GM23248 (cell line): ENCODE results near the gene NFKB1. TPM values are rescaled to one million over a fixed set of nuclear protein-coding genes. Genes with fewer than 3 reads are reported as not detected.

ENCODE experiments used
- DNase-seq: peaks from one replicate; pipeline ENCODE4 v3.0.0-alpha.2; 2015
- H2AFZ ChIP-seq: fragments of 200-600 bp; sonication (generic); 2 replicates; pipeline ENCODE4 v1.6.1; 2016; ENCODE audit warnings: antibody characterized with exemption
- H3F3A ChIP-seq: fragments of 200-600 bp; sonication (generic); 2 replicates; pipeline ENCODE4 v1.6.1; 2016; ENCODE audit warnings: mild to moderate bottlenecking, antibody characterized with exemption, mixed run types; ENCODE audit not compliant: insufficient read depth
- H3K27ac ChIP-seq: fragments of 200-600 bp; sonication (generic); 2 replicates; pipeline ENCODE4 v1.5.1; 2016; ENCODE audit warnings: mild to moderate bottlenecking
- H3K27me3 ChIP-seq: fragments of 200-600 bp; sonication (generic); replicated peaks from 2 replicates; pipeline ENCODE4 v1.6.1; 2016; ENCODE audit warnings: mild to moderate bottlenecking; ENCODE audit not compliant: insufficient read depth
- H3K36me3 ChIP-seq: fragments of 200-600 bp; sonication (generic); 2 replicates; pipeline ENCODE4 v1.6.1; 2016; ENCODE audit warnings: low read depth, mild to moderate bottlenecking
- H3K4me1 ChIP-seq: fragments of 200-600 bp; sonication (generic); 2 replicates; pipeline ENCODE4 v1.6.1; 2016; ENCODE audit warnings: mild to moderate bottlenecking; ENCODE audit not compliant: insufficient read depth
- H3K4me2 ChIP-seq: fragments of 200-600 bp; sonication (generic); one replicate; pipeline ENCODE4 v1.6.1; 2016; ENCODE audit warnings: mild to moderate bottlenecking; ENCODE audit not compliant: unreplicated experiment
- H3K4me3 ChIP-seq: fragments of 200-600 bp; sonication (generic); 2 replicates; pipeline ENCODE4 v1.5.1; 2016; ENCODE audit warnings: mild to moderate bottlenecking
- H3K79me2 ChIP-seq: fragments of 200-600 bp; sonication (generic); 2 replicates; pipeline ENCODE4 v1.6.1; 2016; ENCODE audit warnings: mild to moderate bottlenecking; ENCODE audit not compliant: insufficient read depth
- H3K9ac ChIP-seq: fragments of 200-600 bp; sonication (generic); 2 replicates; pipeline ENCODE4 v1.6.1; 2016; ENCODE audit warnings: mild to moderate bottlenecking
- H3K9me2 ChIP-seq: fragments of 200-600 bp; sonication (generic); 2 replicates; pipeline ENCODE4 v1.6.1; 2016; ENCODE audit warnings: mixed run types, mild to moderate bottlenecking, moderate library complexity; ENCODE audit not compliant: insufficient read depth
- H3K9me3 ChIP-seq: fragments of 200-600 bp; sonication (generic); one replicate; pipeline ENCODE4 v1.6.1; 2017; ENCODE audit warnings: low read depth
- H4K20me1 ChIP-seq: fragments of 200-600 bp; sonication (generic); 2 replicates; pipeline ENCODE4 v1.6.0; 2016; ENCODE audit not compliant: insufficient read depth
- EZH2 ChIP-seq: fragments of 200-600 bp; sonication (generic); IDR thresholded peaks from 2 replicates; pipeline ENCODE4 v1.6.1; 2018; ENCODE audit warnings: antibody characterized with exemption, mild to moderate bottlenecking; ENCODE audit not compliant: insufficient read depth, poor library complexity, severe bottlenecking
- EZH2phosphoT487 ChIP-seq: fragments of 200-600 bp; sonication (generic); IDR thresholded peaks from 2 replicates; pipeline ENCODE4 v1.6.1; 2018; ENCODE audit warnings: antibody characterized with exemption, moderate library complexity, mild to moderate bottlenecking, low read depth; ENCODE audit not compliant: insufficient read depth
- WGBS, 2 experiments: methylation state at CpG; one replicate each; pipeline ENCODE4 v1.1.6; 2015 to 2017; ENCODE audit warnings: low lambda C conversion rate in 2 of 2, low coverage in 1 of 2; ENCODE audit errors: missing lambda C conversion rate in 2 of 2; 5-methylcytosine and 5-hydroxymethylcytosine counted together
- in situ Hi-C: fragments of 300-500 bp; cut with MboI; formaldehyde crosslinking; loops from 2 replicates; pipeline ENCODE4 v1.15.0; 2020
- polyA plus RNA-seq: library from polyadenylated mRNA; unstranded; fragments of >200 nt; fragmentation: Nextera tagmentation; extraction: Ambion mirVana; gene quantifications from 2 replicates; pipeline ENCODE4 v1.2.1, GENCODE V29; 2016
- total RNA-seq: library from RNA; depleted of rRNA; stranded (reverse); fragments of >200 nt; shearing (Covaris generic); gene quantifications from 2 replicates; pipeline ENCODE4 v1.2.3, GENCODE V29; 2014

NFKB1 gene
- total and polyA plus RNA-seq, 2 experiments from 2014 or later: 5.8 to 30.2 TPM

GRCh38 chr4:102610007-102610406, 108.8 kb downstream of the NFKB1 start:
- H3K9me2 ChIP-seq: no peaks in the 10 kb centered on the region
- peaks cover 59% of the 10 kb centered on the region for H3K36me3 ChIP-seq
- no peak overlapping the region for H2AFZ ChIP-seq
- H3K4me3 ChIP-seq: no peak overlapping the region
- no peaks in the 10 kb centered on the region for H4K20me1 ChIP-seq
- H3K27me3 ChIP-seq: no peaks in the 10 kb centered on the region
- TF ChIP-seq EZH2 (no peak), EZH2phosphoT487 (no peak)
- no peak overlapping the region for H3K27ac ChIP-seq
- no peak overlapping the region for H3K9ac ChIP-seq
- no peak overlapping the region for H3K4me2 ChIP-seq
- H3K9me3 ChIP-seq: no peaks in the 10 kb centered on the region
- in situ Hi-C loops: no loop called here
- H3K4me1 ChIP-seq: peaks cover 10% of the 10 kb centered on the region; the same call in 1 of the 2 replicates
- H3F3A ChIP-seq: no peaks in the 10 kb centered on the region
- no peaks in the 10 kb centered on the region for H3K79me2 ChIP-seq
- no peak for DNase-seq

GRCh38 chr4:102610476-102610875, 109.3 kb downstream of the NFKB1 start:
- no peaks in the 10 kb centered on the region for H3F3A ChIP-seq
- 97 to 98% methylated on average over 3 of the region's 3 CpGs for whole genome bisulfite sequencing, 2 experiments
- H3K9me3 ChIP-seq: no peaks in the 10 kb centered on the region
- no peak overlapping the region for H3K9ac ChIP-seq
- no peak for DNase-seq
- no peak overlapping the region for H3K27ac ChIP-seq
- in situ Hi-C loops: no loop called here
- no peak overlapping the region for H3K4me2 ChIP-seq
- H3K9me2 ChIP-seq: no peaks in the 10 kb centered on the region
- no peak overlapping the region for H2AFZ ChIP-seq
- no peak overlapping the region for H3K4me3 ChIP-seq
- H3K27me3 ChIP-seq: no peaks in the 10 kb centered on the region
- peaks cover 56% of the 10 kb centered on the region for H3K36me3 ChIP-seq
- no peak for TF ChIP-seq EZH2
- no peak for TF ChIP-seq EZH2phosphoT487
- peaks cover 10% of the 10 kb centered on the region; the same call in 1 of the 2 replicates for H3K4me1 ChIP-seq
- no peaks in the 10 kb centered on the region for H4K20me1 ChIP-seq
- H3K79me2 ChIP-seq: no peaks in the 10 kb centered on the region

GRCh38 chr4:102612210-102612609, 111.1 kb downstream of the NFKB1 start:
- peaks cover 10% of the 10 kb centered on the region; the same call in 1 of the 2 replicates for H3K4me1 ChIP-seq
- peaks cover 65% of the 10 kb centered on the region for H3K36me3 ChIP-seq
- DNase-seq: no peak
- H3K79me2 ChIP-seq: no peaks in the 10 kb centered on the region
- no peak for TF ChIP-seq EZH2
- no peak for TF ChIP-seq EZH2phosphoT487
- H3K4me2 ChIP-seq: no peak overlapping the region
- H3K27ac ChIP-seq: no peak overlapping the region
- H3K9ac ChIP-seq: no peak overlapping the region
- no peak overlapping the region for H2AFZ ChIP-seq
- no peaks in the 10 kb centered on the region for H3K9me2 ChIP-seq
- H4K20me1 ChIP-seq: no peaks in the 10 kb centered on the region
- H3K27me3 ChIP-seq: no peaks in the 10 kb centered on the region
- H3K4me3 ChIP-seq: no peak overlapping the region
- no peaks in the 10 kb centered on the region for H3F3A ChIP-seq
- no peaks in the 10 kb centered on the region for H3K9me3 ChIP-seq
- 100% methylated on average over 2 of the region's 2 CpGs for WGBS, 2 experiments
- in situ Hi-C loops: no loop called here

- Histone ChIP-seq H2AFZ (no peak overlapping the region), H3K9ac (no peak overlapping the region), H3K36me3 (peaks cover 67% of the 10 kb centered on the region), H3K27ac (no peak overlapping the region), H3K79me2 (no peaks in the 10 kb centered on the region), H3F3A (no peaks in the 10 kb centered on the region), H3K9me3 (no peaks in the 10 kb centered on the region), H3K27me3 (no peaks in the 10 kb centered on the region), H4K20me1 (no peaks in the 10 kb centered on the region), H3K9me2 (no peaks in the 10 kb centered on the region), H3K4me3 (no peak overlapping the region), H3K4me1 (peaks cover 8% of the 10 kb centered on the region; the same call in 1 of the 2 replicates), H3K4me2 (no peak overlapping the region)
- WGBS, 2 experiments: 88 to 90% methylated on average over 11 of the region's 11 CpGs
- in situ Hi-C loops: no loop called here
- TF ChIP-seq EZH2phosphoT487 (no peak), EZH2 (no peak)
- DNase-seq: no peak
Observed at GRCh38 chr4:102612824-102613366, 111.7 kb downstream of the NFKB1 start.

- Histone ChIP-seq H3K4me3 (no peak overlapping the region), H3K4me2 (no peak overlapping the region), H3K9ac (no peak overlapping the region), H3K36me3 (peaks cover 56% of the 10 kb centered on the region), H3K27ac (no peak overlapping the region), H3K27me3 (no peaks in the 10 kb centered on the region), H2AFZ (no peak overlapping the region), H3F3A (peaks cover 16% of the 10 kb centered on the region), H3K9me3 (no peaks in the 10 kb centered on the region), H3K79me2 (no peaks in the 10 kb centered on the region), H3K4me1 (peaks cover 5% of the 10 kb centered on the region), H3K9me2 (no peaks in the 10 kb centered on the region), H4K20me1 (no peaks in the 10 kb centered on the region)
- TF ChIP-seq EZH2phosphoT487 (no peak), EZH2 (no peak)
- DNase-seq: no peak
- 93 to 95% methylated on average over 9 of the region's 9 CpGs for WGBS, 2 experiments
- in situ Hi-C loops: no loop called here
Observed at GRCh38 chr4:102614801-102615200, 113.6 kb downstream of the NFKB1 start.
